ENCODE data around the gene PCDH9. TPM values are rescaled to one million over a fixed set of nuclear protein-coding genes. Genes with fewer than 3 reads are reported as not detected.

The PCDH9 gene
- total and polyA plus RNA-seq, 2 of the 4 experiments (the other 2 are of a cell fraction) = 2.2 to 10.2 TPM

- no peak overlapping the region for H3K27ac ChIP-seq (ENCODE audit: insufficient read depth, low read length)
- H3K36me3 ChIP-seq (ENCODE audit: control insufficient read depth, insufficient read depth, low read length) = no peaks in the 10 kb centered on the region
- no peaks in the 10 kb centered on the region for H3K79me1 ChIP-seq (ENCODE audit: low read depth in 1 of 2, low read length in 2 of 2)
- H4K91ac ChIP-seq (ENCODE audit: insufficient read depth, low read depth, low read length) = no peak overlapping the region
- TF ChIP-seq FOS (IDR thresholded peaks at IDR 0.05; ENCODE audit: low read depth, low read length) (no peak), POLR2A (IDR thresholded peaks at IDR 0.05; ENCODE audit: low read depth, low read length) (no peak), RAD21 (IDR thresholded peaks at IDR 0.05; ENCODE audit: low read length) (no peak), MXI1 (IDR thresholded peaks at IDR 0.05; ENCODE audit: borderline replicate concordance, low read depth, low read length) (no peak), RFX5 (IDR thresholded peaks at IDR 0.05; ENCODE audit: low read depth, low read length) (no peak), SMC3 (IDR thresholded peaks at IDR 0.05; ENCODE audit: low read depth, low read length) (no peak), MAFK (IDR thresholded peaks at IDR 0.05; ENCODE audit: low read depth, low read length) (no peak), BHLHE40 (IDR thresholded peaks at IDR 0.05; ENCODE audit: low read depth, low read length) (no peak), RCOR1 (IDR thresholded peaks at IDR 0.05; ENCODE audit: insufficient replicate concordance, low read length) (no peak), NFE2L2 (IDR thresholded peaks at IDR 0.05; ENCODE audit: low read depth, low read length) (no peak), MAZ (IDR thresholded peaks at IDR 0.05; ENCODE audit: borderline replicate concordance, low read depth, low read length) (no peak), CHD1 (IDR thresholded peaks at IDR 0.05; ENCODE audit: low read depth, low read length) (no peak), CEBPB (IDR thresholded peaks at IDR 0.05; ENCODE audit: low read depth, low read length) (no peak)
- TF ChIP-seq, protein P1, sequence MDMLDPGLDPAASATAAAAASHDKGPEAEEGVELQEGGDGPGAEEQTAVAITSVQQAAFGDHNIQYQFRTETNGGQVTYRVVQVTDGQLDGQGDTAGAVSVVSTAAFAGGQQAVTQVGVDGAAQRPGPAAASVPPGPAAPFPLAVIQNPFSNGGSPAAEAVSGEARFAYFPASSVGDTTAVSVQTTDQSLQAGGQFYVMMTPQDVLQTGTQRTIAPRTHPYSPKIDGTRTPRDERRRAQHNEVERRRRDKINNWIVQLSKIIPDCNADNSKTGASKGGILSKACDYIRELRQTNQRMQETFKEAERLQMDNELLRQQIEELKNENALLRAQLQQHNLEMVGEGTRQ (IDR thresholded peaks at IDR 0.05; ENCODE audit: low read depth, low read length) = no peak
- TF ChIP-seq, protein P2, sequence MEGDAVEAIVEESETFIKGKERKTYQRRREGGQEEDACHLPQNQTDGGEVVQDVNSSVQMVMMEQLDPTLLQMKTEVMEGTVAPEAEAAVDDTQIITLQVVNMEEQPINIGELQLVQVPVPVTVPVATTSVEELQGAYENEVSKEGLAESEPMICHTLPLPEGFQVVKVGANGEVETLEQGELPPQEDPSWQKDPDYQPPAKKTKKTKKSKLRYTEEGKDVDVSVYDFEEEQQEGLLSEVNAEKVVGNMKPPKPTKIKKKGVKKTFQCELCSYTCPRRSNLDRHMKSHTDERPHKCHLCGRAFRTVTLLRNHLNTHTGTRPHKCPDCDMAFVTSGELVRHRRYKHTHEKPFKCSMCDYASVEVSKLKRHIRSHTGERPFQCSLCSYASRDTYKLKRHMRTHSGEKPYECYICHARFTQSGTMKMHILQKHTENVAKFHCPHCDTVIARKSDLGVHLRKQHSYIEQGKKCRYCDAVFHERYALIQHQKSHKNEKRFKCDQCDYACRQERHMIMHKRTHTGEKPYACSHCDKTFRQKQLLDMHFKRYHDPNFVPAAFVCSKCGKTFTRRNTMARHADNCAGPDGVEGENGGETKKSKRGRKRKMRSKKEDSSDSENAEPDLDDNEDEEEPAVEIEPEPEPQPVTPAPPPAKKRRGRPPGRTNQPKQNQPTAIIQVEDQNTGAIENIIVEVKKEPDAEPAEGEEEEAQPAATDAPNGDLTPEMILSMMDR (conservative IDR thresholded peaks at IDR 0.05; ENCODE audit: low read depth, low read length) = no peak
- TF ChIP-seq, protein P3, sequence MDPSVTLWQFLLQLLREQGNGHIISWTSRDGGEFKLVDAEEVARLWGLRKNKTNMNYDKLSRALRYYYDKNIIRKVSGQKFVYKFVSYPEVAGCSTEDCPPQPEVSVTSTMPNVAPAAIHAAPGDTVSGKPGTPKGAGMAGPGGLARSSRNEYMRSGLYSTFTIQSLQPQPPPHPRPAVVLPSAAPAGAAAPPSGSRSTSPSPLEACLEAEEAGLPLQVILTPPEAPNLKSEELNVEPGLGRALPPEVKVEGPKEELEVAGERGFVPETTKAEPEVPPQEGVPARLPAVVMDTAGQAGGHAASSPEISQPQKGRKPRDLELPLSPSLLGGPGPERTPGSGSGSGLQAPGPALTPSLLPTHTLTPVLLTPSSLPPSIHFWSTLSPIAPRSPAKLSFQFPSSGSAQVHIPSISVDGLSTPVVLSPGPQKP (IDR thresholded peaks at IDR 0.05; ENCODE audit: borderline replicate concordance, low read depth, low read length) = no peak
- H3K23ac ChIP-seq (ENCODE audit: low read depth, low read length) = no peak overlapping the region
- H4K20me1 ChIP-seq (ENCODE audit: insufficient read depth, low read length) = no peaks in the 10 kb centered on the region
- ChIA-PET CTCF (no interaction called here), POLR2A (ENCODE audit: unreplicated experiment) (no interaction called here)
- dilution Hi-C loops (cut with HindIII; ENCODE audit: low sequenced_read_pairs, unreplicated experiment) = no loop called here
- no peak overlapping the region for H3K4me3 ChIP-seq (ENCODE audit: insufficient read depth, low read depth, low read length)
- no TSS peak for BruUV-seq (replicated peaks)
- H2BK20ac ChIP-seq (ENCODE audit: low read depth, low read length) = no peak overlapping the region
- no peaks in the 10 kb centered on the region for H3K9me1 ChIP-seq (ENCODE audit: insufficient read depth, low read length)
- H4K8ac ChIP-seq (ENCODE audit: low read depth in 2 of 2, low read length in 2 of 2) = no peak overlapping the region
- intact Hi-C loops (cut with micrococcal nuclease) = no loop called here
- H3K4me2 ChIP-seq (ENCODE audit: low read depth, low read length) = no peak overlapping the region
- no CpG with 5 or more reads among the region's 1 CpG for WGBS, 2 experiments (ENCODE audit: extremely low coverage in 2 of 2, insufficient read length in 1 of 2)
- in situ Hi-C loops (cut with MboI; ENCODE audit: low sequenced_read_pairs) = no loop called here
- H2AK5ac ChIP-seq (ENCODE audit: low read depth, low read length) = no peak overlapping the region
- no peak overlapping the region for H4K5ac ChIP-seq (ENCODE audit: low read depth, low read length)
- no peak overlapping the region for H2BK15ac ChIP-seq (ENCODE audit: low read depth, low read length)
- H3K14ac ChIP-seq (replicated peaks; ENCODE audit: low read depth, low read length) = no peak overlapping the region
- no peaks in the 10 kb centered on the region; the same call in 1 of the 2 replicates for H3K4me1 ChIP-seq (ENCODE audit: control insufficient read depth, insufficient read depth, low read length)
- no peak overlapping the region for H3K4ac ChIP-seq (ENCODE audit: low read depth, low read length)
- no peak overlapping the region for H2AK9ac ChIP-seq (replicated peaks; ENCODE audit: low read depth, low read length, poor library complexity)
- no peak for ATAC-seq (ENCODE audit: low read depth)
- H3K27me3 ChIP-seq (ENCODE audit: control insufficient read depth, insufficient read depth, low read length) = no peaks in the 10 kb centered on the region
- no peak overlapping the region for H2AFZ ChIP-seq (replicated peaks; ENCODE audit: low read length, poor library complexity)
- no peak overlapping the region for H3K18ac ChIP-seq (ENCODE audit: low read depth, low read length)
- DNase-seq = no peak
- H2BK5ac ChIP-seq (ENCODE audit: low read depth, low read length, poor library complexity, severe bottlenecking) = no peak overlapping the region
- H3K9me3 ChIP-seq (ENCODE audit: control insufficient read depth, insufficient read depth, low read length) = no peaks in the 10 kb centered on the region
- H3K9ac ChIP-seq (ENCODE audit: low read depth, low read length) = no peak overlapping the region
- no peak overlapping the region for H2BK120ac ChIP-seq (ENCODE audit: low read depth, low read length)
- H3K56ac ChIP-seq (ENCODE audit: extremely low read depth, insufficient read depth, low read length) = no peak overlapping the region
Measured at GRCh38 chr13:66489172-66489571, 741.0 kb downstream of the PCDH9 start.

Data from IMR-90 (cell line).